Peyer's patch (tissue), 4 donors: ENCODE data around the gene MOCS1. TPM values are rescaled to one million over a fixed set of nuclear protein-coding genes. Genes with fewer than 3 reads are reported as not detected.

ENCODE experiments used
- DNase-seq, 3 donors: peaks; one replicate each; pipeline ENCODE4 v3.0.0-alpha.2; 2017 to 2019
- H3K27ac ChIP-seq, 4 donors: fragments of 200-600 bp; sonication (generic); one replicate each; pipeline ENCODE4 v1.5.1; 2016 to 2019
- H3K27me3 ChIP-seq, 2 donors: fragments of 200-600 bp; sonication (generic); one replicate each; pipeline ENCODE4 v1.5.1; 2019
- H3K36me3 ChIP-seq, 3 donors: fragments of 200-600 bp; sonication (generic); one replicate each; pipeline ENCODE4 v1.5.1; 2016 to 2019
- H3K4me1 ChIP-seq, 4 donors: fragments of 200-600 bp; sonication (generic); one replicate each; pipeline ENCODE4 v1.5.1; 2016 to 2019
- H3K4me3 ChIP-seq, 4 donors: fragments of 200-600 bp; sonication (generic); 1 replicate in 3 of 4; 2 replicates in 1 of 4; pipeline ENCODE4 v1.5.1; 2016 to 2019; ENCODE audit warnings: mild to moderate bottlenecking in 1 of 4
- H3K9me3 ChIP-seq, 4 donors: fragments of 200-600 bp; sonication (generic); one replicate each; pipeline ENCODE4 v1.5.1; 2016 to 2019; ENCODE audit warnings: mild to moderate bottlenecking in 1 of 4
- POLR2A ChIP-seq, 2 donors: fragments of 450-650 bp; IDR thresholded peaks; one replicate each; pipeline ENCODE4 v1.5.1; 2017; ENCODE audit warnings: antibody characterized with exemption in 2 of 2, mild to moderate bottlenecking in 2 of 2, moderate library complexity in 2 of 2
- total RNA-seq, 4 donors: library from RNA; depleted of rRNA; stranded (reverse); fragments of >200 nt; gene quantifications; one replicate each; pipeline ENCODE4 v1.1.0, GENCODE V29; 2016
- TF ChIP-seq, protein P1 (sequence below), 6 experiments: fragments of 450-650 bp in 4 of 6; fragments of 200-600 bp in 2 of 6; sonication (generic) in 1 of 6; IDR thresholded peaks; one replicate each; pipeline ENCODE4 v1.5.1; 2017 to 2019; ENCODE audit warnings: antibody characterized with exemption in 6 of 6, mild to moderate bottlenecking in 3 of 6, moderate library complexity in 1 of 6

Gene MOCS1
- total RNA-seq, 4 donors from 2014 or later = 32.2 to 62.0 (median 53.6) TPM

DNA sequence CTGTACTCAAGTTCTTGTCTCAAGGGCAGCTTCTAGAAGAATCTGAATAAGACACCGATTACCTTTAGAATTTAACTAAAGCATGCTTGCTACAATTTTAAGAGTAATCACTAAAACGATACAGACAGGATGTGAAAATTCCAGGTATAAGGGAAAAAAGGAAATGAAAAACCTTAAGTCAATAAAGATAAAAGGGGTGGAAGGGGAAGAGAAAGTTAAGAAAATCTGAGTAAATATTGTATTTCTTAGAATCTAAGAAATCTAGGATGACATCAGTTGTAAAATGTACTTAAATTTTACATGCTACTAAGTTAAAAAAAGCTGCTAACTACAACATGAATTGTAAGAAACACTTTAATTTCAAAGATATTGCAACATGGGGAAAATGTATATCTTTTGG lies 30.3 kb upstream of the MOCS1 start:
- Histone ChIP-seq H3K27me3 (no peaks in the 10 kb centered on the region), H3K27ac (no peak overlapping the region), H3K9me3 (no peaks in the 10 kb centered on the region), H3K36me3 (no peaks in the 10 kb centered on the region), H3K4me3 (no peak overlapping the region), H3K4me1 (no peaks in the 10 kb centered on the region)
- no peak for DNase-seq
- TF ChIP-seq POLR2A (IDR thresholded peaks at IDR 0.05) = no peak
- TF ChIP-seq, protein P1, sequence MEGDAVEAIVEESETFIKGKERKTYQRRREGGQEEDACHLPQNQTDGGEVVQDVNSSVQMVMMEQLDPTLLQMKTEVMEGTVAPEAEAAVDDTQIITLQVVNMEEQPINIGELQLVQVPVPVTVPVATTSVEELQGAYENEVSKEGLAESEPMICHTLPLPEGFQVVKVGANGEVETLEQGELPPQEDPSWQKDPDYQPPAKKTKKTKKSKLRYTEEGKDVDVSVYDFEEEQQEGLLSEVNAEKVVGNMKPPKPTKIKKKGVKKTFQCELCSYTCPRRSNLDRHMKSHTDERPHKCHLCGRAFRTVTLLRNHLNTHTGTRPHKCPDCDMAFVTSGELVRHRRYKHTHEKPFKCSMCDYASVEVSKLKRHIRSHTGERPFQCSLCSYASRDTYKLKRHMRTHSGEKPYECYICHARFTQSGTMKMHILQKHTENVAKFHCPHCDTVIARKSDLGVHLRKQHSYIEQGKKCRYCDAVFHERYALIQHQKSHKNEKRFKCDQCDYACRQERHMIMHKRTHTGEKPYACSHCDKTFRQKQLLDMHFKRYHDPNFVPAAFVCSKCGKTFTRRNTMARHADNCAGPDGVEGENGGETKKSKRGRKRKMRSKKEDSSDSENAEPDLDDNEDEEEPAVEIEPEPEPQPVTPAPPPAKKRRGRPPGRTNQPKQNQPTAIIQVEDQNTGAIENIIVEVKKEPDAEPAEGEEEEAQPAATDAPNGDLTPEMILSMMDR (IDR thresholded peaks at IDR 0.05) = no peak

DNA sequence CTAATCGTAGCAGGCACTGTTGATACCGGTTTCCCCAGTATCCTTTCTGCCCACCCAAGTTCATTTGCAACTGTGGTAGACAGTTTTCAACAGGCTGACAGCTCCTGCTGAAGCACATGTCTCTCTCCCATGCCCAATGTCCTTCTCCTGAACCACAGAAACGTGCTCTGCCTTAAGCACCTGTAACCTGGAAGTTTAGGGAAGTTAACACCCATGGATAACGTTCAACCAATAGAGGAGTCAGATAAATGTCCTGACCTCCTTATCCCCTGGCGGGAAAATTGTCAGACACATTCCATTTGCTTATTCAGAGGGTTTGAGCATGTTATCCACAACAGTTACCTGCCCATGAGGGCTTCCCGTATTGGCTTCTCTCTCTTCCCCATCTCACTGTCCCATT lies 29.8 kb upstream of the MOCS1 start:
- Histone ChIP-seq H3K27me3 (no peaks in the 10 kb centered on the region), H3K4me1 (no peaks in the 10 kb centered on the region), H3K36me3 (no peaks in the 10 kb centered on the region), H3K27ac (no peak overlapping the region), H3K9me3 (no peaks in the 10 kb centered on the region), H3K4me3 (no peak overlapping the region)
- no peak for TF ChIP-seq POLR2A (IDR thresholded peaks at IDR 0.05)
- TF ChIP-seq, protein P1 (IDR thresholded peaks at IDR 0.05) = no peak
- DNase-seq = no peak

DNA sequence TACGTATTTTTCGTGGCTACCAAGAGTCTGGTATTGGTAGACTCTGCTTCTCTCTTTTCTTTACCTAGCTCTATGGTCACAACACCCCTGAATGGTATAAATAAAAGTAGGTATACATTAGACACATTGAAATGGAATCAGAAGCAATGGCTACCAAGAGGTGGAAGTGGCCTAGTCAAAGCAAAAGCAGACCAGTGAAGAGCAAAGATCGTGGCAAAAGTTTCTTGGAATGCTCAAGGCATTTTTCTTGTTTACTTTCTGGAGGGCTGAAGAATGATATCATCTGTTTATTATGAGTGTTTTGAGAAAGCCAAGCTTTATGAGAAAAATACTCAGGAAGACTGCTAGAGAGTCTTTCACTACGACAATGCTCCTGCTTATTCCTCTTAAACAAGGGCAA lies 28.6 kb upstream of the MOCS1 start:
- TF ChIP-seq, protein P1 (IDR thresholded peaks at IDR 0.05) = no peak
- H3K27ac ChIP-seq = peak overlapping the region in 1 of 4 donors; percentile 24

DNA sequence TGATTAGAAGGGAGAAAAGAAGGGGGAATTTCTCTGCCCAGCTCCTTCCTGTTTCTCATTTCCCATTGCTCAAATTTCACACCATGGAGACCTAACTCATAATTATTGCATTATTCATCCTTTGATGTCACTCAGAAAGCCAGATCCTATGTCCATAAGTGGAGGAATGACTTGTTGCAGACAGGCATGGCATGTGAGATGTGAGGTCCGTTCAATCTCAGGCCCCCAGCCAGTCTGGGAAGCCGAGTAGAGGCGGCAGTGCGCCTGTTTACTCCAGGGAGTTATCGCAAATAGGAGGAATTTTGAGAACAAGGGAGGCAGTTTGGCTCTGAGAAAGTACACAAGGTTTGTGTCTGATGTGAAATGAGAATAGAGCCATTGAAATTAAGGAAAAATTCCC lies 26.9 kb upstream of the MOCS1 start:
- Histone ChIP-seq H3K9me3 (no peaks in the 10 kb centered on the region), H3K27ac (no peak overlapping the region), H3K4me1 (no peaks in the 10 kb centered on the region), H3K36me3 (no peaks in the 10 kb centered on the region), H3K27me3 (no peaks in the 10 kb centered on the region), H3K4me3 (no peak overlapping the region)
- TF ChIP-seq POLR2A (IDR thresholded peaks at IDR 0.05) = no peak
- TF ChIP-seq, protein P1 (IDR thresholded peaks at IDR 0.05) = no peak
- no peak for DNase-seq

More for the DNA sequence above, 28.6 kb upstream of the MOCS1 start:
- H3K27me3 ChIP-seq = no peaks in the 10 kb centered on the region
- no peaks in the 10 kb centered on the region for H3K36me3 ChIP-seq
- no peaks in the 10 kb centered on the region for H3K9me3 ChIP-seq
- DNase-seq = no peak
- no peaks in the 10 kb centered on the region for H3K4me1 ChIP-seq
- H3K4me3 ChIP-seq = no peak overlapping the region

DNA sequence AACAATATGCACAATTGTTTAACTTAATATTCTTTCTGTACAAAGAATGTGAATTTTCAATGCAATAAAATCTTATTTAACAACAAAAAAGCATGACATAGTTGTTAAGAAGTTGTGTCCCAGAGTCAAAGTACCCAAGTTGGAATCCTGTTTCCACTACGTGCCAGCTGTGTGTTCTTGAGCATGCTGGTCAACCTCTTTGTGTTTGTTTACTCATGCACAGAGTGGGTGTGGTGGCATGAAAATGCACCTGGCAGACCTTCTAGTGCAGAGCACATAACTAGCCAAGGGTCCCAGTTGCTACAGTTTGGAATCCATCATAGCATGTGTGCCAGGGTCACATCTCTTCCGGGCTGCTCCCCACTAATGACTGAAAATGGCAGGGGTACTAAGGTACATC lies 24.7 kb upstream of the MOCS1 start:
- H3K4me3 ChIP-seq = no peak overlapping the region
- no peaks in the 10 kb centered on the region for H3K9me3 ChIP-seq
- H3K4me1 ChIP-seq = no peaks in the 10 kb centered on the region
- H3K27me3 ChIP-seq = no peaks in the 10 kb centered on the region
- H3K27ac ChIP-seq = no peak overlapping the region
- no peak for DNase-seq
- no peak for TF ChIP-seq POLR2A (IDR thresholded peaks at IDR 0.05)
- TF ChIP-seq, protein P1 (IDR thresholded peaks at IDR 0.05) = no peak
- no peaks in the 10 kb centered on the region for H3K36me3 ChIP-seq

DNA sequence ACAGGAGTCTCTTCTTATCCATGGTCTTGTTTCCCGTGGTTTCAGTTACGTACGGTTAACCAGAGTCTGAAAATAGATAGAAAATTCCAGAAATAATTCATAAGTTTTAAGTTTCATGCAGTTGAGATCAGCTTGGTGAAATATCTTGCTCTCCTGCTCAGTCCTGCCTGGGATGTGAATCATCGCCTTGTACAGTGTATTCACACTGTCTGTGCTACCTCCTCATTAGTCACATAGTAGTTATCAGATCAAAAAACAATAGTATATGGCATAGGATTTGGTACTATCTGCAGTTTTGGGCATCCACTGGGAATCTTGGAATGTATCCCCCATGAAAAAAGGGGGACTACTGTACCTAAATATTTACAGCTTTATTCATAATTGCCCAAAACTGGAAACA lies 22.7 kb upstream of the MOCS1 start:
- TF ChIP-seq, protein P1 (IDR thresholded peaks at IDR 0.05) = no peak
- TF ChIP-seq POLR2A (IDR thresholded peaks at IDR 0.05) = no peak
- no peaks in the 10 kb centered on the region for H3K27me3 ChIP-seq
- no peaks in the 10 kb centered on the region for H3K9me3 ChIP-seq
- no peak for DNase-seq
- no peaks in the 10 kb centered on the region for H3K36me3 ChIP-seq
- no peak overlapping the region for H3K4me3 ChIP-seq
- H3K4me1 ChIP-seq = no peaks in the 10 kb centered on the region
- no peak overlapping the region for H3K27ac ChIP-seq
